Right renal cortex interstitium (tissue), 3 donors: ENCODE results near the gene U2AF1. TPM values are rescaled to one million over a fixed set of nuclear protein-coding genes. Genes with fewer than 3 reads are reported as not detected.

Experiments
- polyA plus RNA-seq, 3 donors: library from polyadenylated mRNA; unstranded; fragments of 120-200 nt; gene quantifications; one replicate each; pipeline ENCODE4 v1.2.1, GENCODE V29; 2013; ENCODE audit not compliant: insufficient read length in 3 of 3

U2AF1 gene
- polyA plus RNA-seq, 3 donors, result 21.3 to 27.5 (median 23.0) TPM

Other genes with a start within 250 kb of the U2AF1 start
- gene WDR4, start 228.0 kb downstream of the U2AF1 start, polyA plus RNA-seq, result 10 to 100 TPM in 1 of 3 donors, 1 to 10 TPM in 2; 7.9 to 10.0 (median 10.0) TPM
- 10 to 100 TPM; 36.9 to 39.7 (median 39.6) TPM for gene NDUFV3, start 214.3 kb downstream of the U2AF1 start, polyA plus RNA-seq
- under 1 TPM; 0.21 to 0.27 (median 0.26) TPM for gene ERVH48-1, start 181.9 kb downstream of the U2AF1 start, polyA plus RNA-seq
- gene PKNOX1, start 133.0 kb downstream of the U2AF1 start, polyA plus RNA-seq, result 10 to 100 TPM; 24.1 to 27.4 (median 25.0) TPM
- gene CBS, start 31.7 kb downstream of the U2AF1 start, polyA plus RNA-seq, result 10 to 100 TPM; 20.2 to 37.0 (median 30.1) TPM
- gene CRYAA, start 61.4 kb upstream of the U2AF1 start, polyA plus RNA-seq, result under 1 TPM in 2 of 3 donors, not detected in 1; 0.14 to 0.47 TPM